GM19099 (cell line): ENCODE measurements around the gene SLC35D3.

ENCODE experiments used
- POLR2A ChIP-seq: IDR thresholded peaks from 3 replicates; pipeline ENCODE4 v1.6.1; 2011; ENCODE audit warnings: low read depth; ENCODE audit not compliant: insufficient read length; ENCODE audit errors: extremely low read depth

Gene SLC35D3

GRCh38 chr6:136920671-136921380 lies 1.3 kb upstream of the SLC35D3 start:
- no peak for TF ChIP-seq POLR2A

- no peak for TF ChIP-seq POLR2A
These were observed 643 bp upstream of the SLC35D3 start for GRCh38 chr6:136921381-136921935.

- TF ChIP-seq POLR2A: no peak
These were observed 545 bp downstream of the SLC35D3 start for GRCh38 chr6:136922685-136923006.

- no peak for TF ChIP-seq POLR2A
These were observed 1.2 kb downstream of the SLC35D3 start for GRCh38 chr6:136923116-136923953.

- no peak for TF ChIP-seq POLR2A
These were observed 2.0 kb downstream of the SLC35D3 start for GRCh38 chr6:136923954-136924673.

- TF ChIP-seq POLR2A: no peak
These were observed 4.3 kb downstream of the SLC35D3 start for GRCh38 chr6:136926383-136926782.

GRCh38 chr6:136927292-136927691 lies 5.2 kb downstream of the SLC35D3 start:
- no peak for TF ChIP-seq POLR2A

- TF ChIP-seq POLR2A: no peak
These were observed 8.4 kb downstream of the SLC35D3 start for GRCh38 chr6:136930528-136930927.

GRCh38 chr6:136932599-136932998 lies 10.5 kb downstream of the SLC35D3 start:
- no peak for TF ChIP-seq POLR2A

GRCh38 chr6:136945072-136945471 lies 23.0 kb downstream of the SLC35D3 start:
- TF ChIP-seq POLR2A: no peak

GRCh38 chr6:136945711-136946121 lies 23.6 kb downstream of the SLC35D3 start:
- TF ChIP-seq POLR2A: no peak

GRCh38 chr6:136947037-136947436 lies 24.9 kb downstream of the SLC35D3 start:
- TF ChIP-seq POLR2A: no peak

GRCh38 chr6:136950436-136951126 lies 28.5 kb downstream of the SLC35D3 start:
- no peak for TF ChIP-seq POLR2A

GRCh38 chr6:136952714-136953260 lies 30.7 kb downstream of the SLC35D3 start:
- TF ChIP-seq POLR2A: no peak

GRCh38 chr6:136955123-136955522 lies 33.0 kb downstream of the SLC35D3 start:
- no peak for TF ChIP-seq POLR2A
